CD4-positive, alpha-beta memory T cell (primary cell): Measurements from ENCODE around the gene MYOC. TPM values are rescaled to one million over a fixed set of nuclear protein-coding genes. Genes with fewer than 3 reads are reported as not detected.
"Not testable (repeated sequence)": the region's sequence is repeated elsewhere in the genome, so short reads cannot be mapped to it uniquely, and the experiment has no call there.

ENCODE experiments used
- CTCF ChIA-PET: fragments of 350-600 bp; sonication (Branson Sonifier 250); formaldehyde crosslinking; loops from one replicate; lab custom pipeline; 2021; ENCODE audit warnings: inconsistent platforms; ENCODE audit not compliant: partially characterized antibody; lab: Charles Lee
- POLR2A ChIA-PET: fragments of 350-600 bp; sonication (Branson Sonifier 250); formaldehyde crosslinking; loops from one replicate; lab custom pipeline; 2021; ENCODE audit not compliant: partially characterized antibody; lab: Charles Lee
- DNase-seq, 5 donors: peaks; one replicate each; pipeline versions ENCODE4 v3.0.0 to v3.0.0-alpha.2; 2020 to 2022; ENCODE audit warnings: mixed read lengths in 1 of 5
- H3K27ac ChIP-seq: one replicate; pipeline ENCODE4 v1.7.0; 2013; ENCODE audit warnings: low read depth, low read length
- H3K27me3 ChIP-seq: 2 replicates; pipeline ENCODE4 v1.7.0; 2013; ENCODE audit warnings: mild to moderate bottlenecking, low read length, moderate library complexity; ENCODE audit not compliant: insufficient read depth
- H3K36me3 ChIP-seq: 2 replicates; pipeline ENCODE4 v1.7.0; 2013; ENCODE audit warnings: mild to moderate bottlenecking, low read length, moderate library complexity; ENCODE audit not compliant: insufficient read depth
- H3K4me1 ChIP-seq: 2 replicates; pipeline ENCODE4 v1.7.0; 2013; ENCODE audit warnings: mild to moderate bottlenecking, low read length, moderate library complexity; ENCODE audit not compliant: insufficient read depth
- H3K4me3 ChIP-seq, 2 donors: one replicate each; pipeline ENCODE4 v1.7.0; 2013; ENCODE audit warnings: low read length in 2 of 2, mild to moderate bottlenecking in 1 of 2
- H3K9me3 ChIP-seq, 2 donors: one replicate each; pipeline ENCODE4 v1.7.0; 2013; ENCODE audit warnings: low read length in 2 of 2, control low read depth in 1 of 2; ENCODE audit not compliant: control insufficient read depth in 1 of 2
- H3K27ac Mint-ChIP-seq, 7 donors: one replicate each; pipeline ENCODE4 v1.8.0; 2020 to 2021; ENCODE audit warnings: mixed read lengths in 7 of 7, mild to moderate bottlenecking in 6 of 7, inconsistent platforms in 3 of 7, moderate library complexity in 3 of 7
- H3K27me3 Mint-ChIP-seq, 2 donors: one replicate each; pipeline ENCODE4 v1.8.0; 2020 to 2021; ENCODE audit warnings: mixed read lengths in 2 of 2
- H3K36me3 Mint-ChIP-seq, 2 donors: one replicate each; pipeline ENCODE4 v1.8.0; 2020 to 2021; ENCODE audit warnings: mixed read lengths in 2 of 2, inconsistent platforms in 1 of 2, mild to moderate bottlenecking in 1 of 2
- H3K4me1 Mint-ChIP-seq, 4 donors: one replicate each; pipeline ENCODE4 v1.8.0; 2020 to 2021; ENCODE audit warnings: mixed read lengths in 4 of 4, mild to moderate bottlenecking in 1 of 4
- H3K4me3 Mint-ChIP-seq, 8 donors: one replicate each; pipeline ENCODE4 v1.8.0; 2020 to 2021; ENCODE audit warnings: mixed read lengths in 8 of 8, mild to moderate bottlenecking in 7 of 8, moderate library complexity in 6 of 8, inconsistent platforms in 3 of 8
- H3K9me3 Mint-ChIP-seq, 8 donors: one replicate each; pipeline ENCODE4 v1.8.0; 2020 to 2021; ENCODE audit warnings: mixed read lengths in 8 of 8, mild to moderate bottlenecking in 5 of 8, inconsistent platforms in 3 of 8, moderate library complexity in 1 of 8
- intact Hi-C: fragments of 100-400 bp; cut with micrococcal nuclease; formaldehyde crosslinking; loops from one replicate; pipeline ENCODE4 v1.15.1; 2023
- polyA plus RNA-seq, 2 donors: library from polyadenylated mRNA; unstranded; fragments of 300-500 nt; fragmentation: Illumina TruSeq; gene quantifications; one replicate each; pipeline ENCODE4 v1.2.3, GENCODE V29; 2021
- total RNA-seq, 2 experiments: library from RNA; stranded (reverse); gene quantifications; one replicate each; pipeline ENCODE4 v1.2.3, GENCODE V29; 2021

MYOC gene
- total RNA-seq = not detected
- polyA plus RNA-seq = not detected

GRCh38 chr1:171652234-171652822 is at the start of gene MYOC:
TSS of gene MYOC (minus strand) at chr1:171652688. CDS start at chr1:171652611, 77 bp downstream.
- Histone ChIP-seq H3K27ac (no peak within 1 kb of the TSS), H3K27me3 (no peaks in the 10 kb centered on the region), H3K36me3 (no peaks in the 10 kb centered on the region), H3K9me3 (no peaks in the 10 kb centered on the region), H3K4me1 (peaks cover 12% of the 10 kb centered on the region), H3K4me3 (no peak within 1 kb of the TSS)
- Mint-ChIP-seq H3K4me1 (peaks cover 9 to 13% (median 10%) of the 10 kb centered on the region in 4 donors), H3K36me3 (no peaks in the 10 kb centered on the region), H3K27ac (no peak within 1 kb of the TSS), H3K9me3 (no peaks in the 10 kb centered on the region), H3K4me3 (no peak within 1 kb of the TSS), H3K27me3 (peaks cover 4 to 8% of the 10 kb centered on the region in 2 donors)
- intact Hi-C loops = no loop called here
- DNase-seq = no peak
- ChIA-PET CTCF (interaction anchor here (1.5 kb wide), 1 partner anchor 20 kb away, joined by 3 read pairs; no protein-coding TSS in a partner anchor), POLR2A (interaction anchor here (0.6 kb wide), 1 partner anchor 316 kb away, joined by 3 read pairs; no protein-coding TSS in a partner anchor)

DNA sequence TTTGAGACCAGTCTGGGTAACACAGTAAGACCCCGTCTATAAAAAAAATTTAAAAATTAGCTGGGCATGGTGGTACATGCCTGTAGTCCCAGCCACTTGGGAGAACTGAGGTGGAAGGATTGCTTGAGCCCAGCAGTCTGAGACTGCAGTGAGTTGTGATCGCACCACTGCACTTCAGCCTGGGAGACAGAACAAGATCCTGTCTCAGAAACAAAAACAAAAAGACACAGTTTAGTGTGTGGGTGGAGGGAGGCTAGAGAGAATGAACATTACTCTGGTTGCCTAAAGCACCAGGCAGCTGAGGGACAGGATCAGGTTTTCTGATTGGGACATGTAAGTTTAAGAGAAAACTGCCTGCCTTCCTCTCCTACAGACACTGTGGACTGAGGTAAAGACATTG is 47.0 kb upstream of the MYOC start:
- Mint-ChIP-seq H3K27me3 (no peaks in the 10 kb centered on the region), H3K4me1 (peaks cover 0 to 4% (median 0%) of the 10 kb centered on the region in 4 donors), H3K27ac (no peak overlapping the region), H3K36me3 (peaks cover 51 to 60% of the 10 kb centered on the region in 2 donors), H3K9me3 (peaks cover 0 to 18% (median 12%) of the 10 kb centered on the region in 8 donors), H3K4me3 (no peak overlapping the region)
- CTCF ChIA-PET = no interaction called here
- intact Hi-C loops = no loop called here
- Histone ChIP-seq H3K4me1 (no peaks in the 10 kb centered on the region), H3K27me3 (no peaks in the 10 kb centered on the region), H3K36me3 (no peaks in the 10 kb centered on the region), H3K27ac (no peak overlapping the region), H3K4me3 (no peak overlapping the region), H3K9me3 (no peaks in the 10 kb centered on the region)
- DNase-seq = no peak
- POLR2A ChIA-PET = no interaction called here

- H3K4me3 Mint-ChIP-seq, DNase-seq, H3K27me3 Mint-ChIP-seq, H3K27ac ChIP-seq, H3K9me3 ChIP-seq, H3K27me3 ChIP-seq, CTCF ChIA-PET, POLR2A ChIA-PET, H3K4me1 ChIP-seq, H3K4me1 Mint-ChIP-seq, H3K27ac Mint-ChIP-seq, intact Hi-C loops, H3K4me3 ChIP-seq, H3K36me3 ChIP-seq: not testable (repeated sequence)
- Mint-ChIP-seq H3K9me3 (peaks cover 0 to 28% (median 20%) of the 10 kb centered on the region in 8 donors), H3K36me3 (peaks cover 28 to 38% of the 10 kb centered on the region in 2 donors)
Observed at GRCh38 chr1:171695772-171696171, 43.3 kb upstream of the MYOC start.

- H3K27me3 Mint-ChIP-seq, POLR2A ChIA-PET, CTCF ChIA-PET, H3K9me3 ChIP-seq, H3K4me1 Mint-ChIP-seq, H3K27me3 ChIP-seq, H3K36me3 ChIP-seq, DNase-seq, H3K4me3 Mint-ChIP-seq, H3K27ac Mint-ChIP-seq, H3K4me3 ChIP-seq, intact Hi-C loops, H3K4me1 ChIP-seq, H3K27ac ChIP-seq: not testable (repeated sequence)
- H3K9me3 Mint-ChIP-seq = peaks cover 0 to 29% (median 21%) of the 10 kb centered on the region in 8 donors
- peaks cover 11 to 18% of the 10 kb centered on the region in 2 donors for H3K36me3 Mint-ChIP-seq
Observed at GRCh38 chr1:171693541-171693940, 41.1 kb upstream of the MYOC start.

GRCh38 chr1:171683870-171684269 is 31.4 kb upstream of the MYOC start:
- peaks cover 0 to 2% of the 10 kb centered on the region in 2 donors for H3K36me3 Mint-ChIP-seq
- H3K4me3 Mint-ChIP-seq = no peak overlapping the region
- H3K36me3 ChIP-seq = no peaks in the 10 kb centered on the region
- no peaks in the 10 kb centered on the region for H3K27me3 ChIP-seq
- H3K4me1 Mint-ChIP-seq = no peaks in the 10 kb centered on the region
- DNase-seq = no peak
- POLR2A ChIA-PET = no interaction called here
- peaks cover 2 to 29% (median 22%) of the 10 kb centered on the region in 8 donors for H3K9me3 Mint-ChIP-seq
- H3K4me3 ChIP-seq = no peak overlapping the region
- intact Hi-C loops = no loop called here
- CTCF ChIA-PET = no interaction called here
- H3K4me1 ChIP-seq = no peaks in the 10 kb centered on the region
- no peak overlapping the region for H3K27ac ChIP-seq
- H3K27me3 Mint-ChIP-seq = peaks cover 3 to 5% of the 10 kb centered on the region in 2 donors
- H3K27ac Mint-ChIP-seq = no peak overlapping the region
- no peaks in the 10 kb centered on the region for H3K9me3 ChIP-seq

DNA sequence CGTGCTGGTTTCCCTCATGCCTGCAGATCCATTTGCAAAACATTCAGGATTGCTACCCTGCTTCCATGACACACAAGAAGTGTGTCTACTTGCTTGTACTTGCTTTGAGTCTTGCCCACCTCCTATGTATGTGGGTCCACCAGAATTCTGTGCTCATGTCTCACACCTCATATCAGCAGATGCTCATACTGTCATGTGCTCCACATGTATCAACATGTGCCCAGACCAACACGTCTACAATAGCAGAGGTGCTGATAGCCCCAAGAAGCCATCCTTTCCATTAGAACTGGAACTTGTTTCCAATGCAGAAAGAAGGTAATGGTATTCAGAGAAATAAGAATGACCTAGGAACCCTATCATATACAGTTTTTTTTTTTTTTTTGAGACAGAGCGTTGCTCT is 27.9 kb upstream of the MYOC start:
- Histone ChIP-seq H3K4me1 (no peaks in the 10 kb centered on the region), H3K4me3 (no peak overlapping the region), H3K36me3 (no peaks in the 10 kb centered on the region), H3K27me3 (no peaks in the 10 kb centered on the region), H3K27ac (no peak overlapping the region), H3K9me3 (no peaks in the 10 kb centered on the region)
- H3K27ac Mint-ChIP-seq = peak overlapping the region in 1 of 7 donors; percentile 60
- H3K27me3 Mint-ChIP-seq = peaks cover 3 to 8% of the 10 kb centered on the region in 2 donors
- no peak overlapping the region for H3K4me3 Mint-ChIP-seq
- H3K9me3 Mint-ChIP-seq = peaks cover 2 to 13% (median 7%) of the 10 kb centered on the region in 8 donors
- CTCF ChIA-PET = no interaction called here
- H3K4me1 Mint-ChIP-seq = no peaks in the 10 kb centered on the region
- peaks cover 0 to 2% of the 10 kb centered on the region in 2 donors for H3K36me3 Mint-ChIP-seq
- DNase-seq = no peak
- POLR2A ChIA-PET = no interaction called here
- intact Hi-C loops = no loop called here

GRCh38 chr1:171676823-171677222 is 24.3 kb upstream of the MYOC start:
- H3K27ac Mint-ChIP-seq = peak overlapping the region in 1 of 7 donors; percentile 19
- Histone ChIP-seq H3K27me3 (no peaks in the 10 kb centered on the region), H3K9me3 (no peaks in the 10 kb centered on the region), H3K36me3 (no peaks in the 10 kb centered on the region), H3K4me1 (no peaks in the 10 kb centered on the region), H3K4me3 (no peak overlapping the region), H3K27ac (no peak overlapping the region)
- no peaks in the 10 kb centered on the region for H3K4me1 Mint-ChIP-seq
- H3K27me3 Mint-ChIP-seq = peaks cover 2 to 3% of the 10 kb centered on the region in 2 donors
- DNase-seq = no peak
- CTCF ChIA-PET = interaction anchor here (0.6 kb wide), 1 partner anchor 56 kb away, joined by 3 read pairs; no protein-coding TSS in a partner anchor
- intact Hi-C loops = no loop called here
- no peaks in the 10 kb centered on the region for H3K36me3 Mint-ChIP-seq
- peaks cover 0 to 2% (median 0%) of the 10 kb centered on the region in 8 donors for H3K9me3 Mint-ChIP-seq
- POLR2A ChIA-PET = interaction anchor here (0.6 kb wide), 1 partner anchor 48 kb away, joined by 3 read pairs; no protein-coding TSS in a partner anchor
- no peak overlapping the region for H3K4me3 Mint-ChIP-seq
